ENCODE data around the gene ING1.

Gene ING1

DNA sequence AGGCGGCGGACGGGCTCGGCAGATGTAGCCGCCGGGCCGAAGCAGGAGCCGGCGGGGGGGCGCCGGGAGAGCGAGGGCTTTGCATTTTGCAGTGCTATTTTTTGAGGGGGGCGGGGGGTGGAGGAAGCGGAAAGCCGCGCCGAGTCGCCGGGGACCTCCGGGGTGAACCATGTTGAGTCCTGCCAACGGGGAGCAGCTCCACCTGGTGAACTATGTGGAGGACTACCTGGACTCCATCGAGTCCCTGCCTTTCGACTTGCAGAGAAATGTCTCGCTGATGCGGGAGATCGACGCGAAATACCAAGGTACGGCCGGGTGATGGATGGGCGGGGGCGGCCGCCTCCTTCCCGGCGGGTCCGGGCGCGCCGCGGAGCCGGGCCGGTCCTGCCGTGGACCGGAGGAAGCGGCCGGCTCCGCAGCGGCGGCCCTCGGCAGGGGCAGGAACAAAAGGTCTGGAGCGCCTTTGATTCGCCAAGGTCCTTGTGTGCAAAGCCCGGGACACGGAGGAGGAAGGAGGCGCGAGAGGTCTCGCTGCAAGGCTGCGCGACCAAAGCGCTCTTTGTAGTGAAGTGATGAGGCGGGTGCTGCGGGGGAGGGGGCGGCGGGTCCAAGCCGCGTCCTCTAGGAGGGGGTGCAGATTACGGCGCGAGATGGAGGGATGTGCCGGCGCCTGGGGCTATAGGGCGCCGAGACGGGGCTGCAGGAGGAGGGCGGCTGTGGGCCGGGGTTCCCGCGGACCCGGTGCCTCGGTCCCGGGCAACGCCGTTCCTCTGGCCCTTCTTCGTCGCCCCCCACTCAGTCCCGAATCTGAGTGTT lies 689 bp downstream of the ING1 start:
- ChIA-PET POLR2A (interaction anchor here (0.8 to 1.5 kb wide), 2 partner anchors 9 to 157 kb away, joined by 3 to 19 read pairs; partner anchors contain the start of gene CARS2), CTCF (no interaction called here)
- no peak for DNase-seq (ENCODE audit: low read depth, low spot score)
- TF ChIP-seq, protein P1, sequence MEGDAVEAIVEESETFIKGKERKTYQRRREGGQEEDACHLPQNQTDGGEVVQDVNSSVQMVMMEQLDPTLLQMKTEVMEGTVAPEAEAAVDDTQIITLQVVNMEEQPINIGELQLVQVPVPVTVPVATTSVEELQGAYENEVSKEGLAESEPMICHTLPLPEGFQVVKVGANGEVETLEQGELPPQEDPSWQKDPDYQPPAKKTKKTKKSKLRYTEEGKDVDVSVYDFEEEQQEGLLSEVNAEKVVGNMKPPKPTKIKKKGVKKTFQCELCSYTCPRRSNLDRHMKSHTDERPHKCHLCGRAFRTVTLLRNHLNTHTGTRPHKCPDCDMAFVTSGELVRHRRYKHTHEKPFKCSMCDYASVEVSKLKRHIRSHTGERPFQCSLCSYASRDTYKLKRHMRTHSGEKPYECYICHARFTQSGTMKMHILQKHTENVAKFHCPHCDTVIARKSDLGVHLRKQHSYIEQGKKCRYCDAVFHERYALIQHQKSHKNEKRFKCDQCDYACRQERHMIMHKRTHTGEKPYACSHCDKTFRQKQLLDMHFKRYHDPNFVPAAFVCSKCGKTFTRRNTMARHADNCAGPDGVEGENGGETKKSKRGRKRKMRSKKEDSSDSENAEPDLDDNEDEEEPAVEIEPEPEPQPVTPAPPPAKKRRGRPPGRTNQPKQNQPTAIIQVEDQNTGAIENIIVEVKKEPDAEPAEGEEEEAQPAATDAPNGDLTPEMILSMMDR (IDR thresholded peaks at IDR 0.05; ENCODE audit: insufficient read depth, low read length, missing control alignments), result no peak
- H3K4me3 ChIP-seq (ENCODE audit: low read depth, low read length), result peak overlapping the region; percentile 92

DNA sequence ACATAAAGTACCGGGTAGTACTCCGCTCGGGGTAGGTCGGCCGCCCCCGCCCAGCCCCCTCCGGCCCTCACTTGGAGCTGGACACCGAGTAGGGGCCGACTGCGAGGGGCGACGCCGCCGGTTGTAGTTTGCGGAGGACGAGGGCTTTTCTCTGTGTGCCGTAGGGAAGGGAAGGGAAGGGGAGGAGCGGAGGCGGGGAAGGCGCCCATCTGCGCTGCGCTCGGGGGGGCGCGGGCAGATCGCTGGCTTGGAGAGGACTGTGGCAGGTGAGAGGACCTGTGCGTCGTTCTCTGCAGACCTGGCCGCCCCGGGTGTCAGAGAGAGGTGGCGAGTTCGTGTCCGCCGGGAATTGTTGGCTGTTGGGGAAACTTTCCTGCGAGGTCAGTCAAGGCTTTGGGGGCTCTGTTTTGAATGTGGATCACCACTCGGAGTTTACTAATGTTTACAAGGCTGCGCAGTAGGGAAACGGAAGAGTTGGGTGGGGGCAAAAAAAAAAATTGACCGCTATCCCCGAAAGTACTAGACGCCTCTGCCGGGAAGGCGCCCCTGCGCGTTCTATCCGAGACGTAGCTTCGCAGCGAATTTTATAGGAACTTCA lies 1.4 kb downstream of the ING1 start:
- CTCF ChIA-PET, result no interaction called here
- TF ChIP-seq, protein P1 (IDR thresholded peaks at IDR 0.05; ENCODE audit: insufficient read depth, low read length, missing control alignments), result no peak
- H3K4me3 ChIP-seq (ENCODE audit: low read depth, low read length), result peak overlapping the region; percentile 92

DNA sequence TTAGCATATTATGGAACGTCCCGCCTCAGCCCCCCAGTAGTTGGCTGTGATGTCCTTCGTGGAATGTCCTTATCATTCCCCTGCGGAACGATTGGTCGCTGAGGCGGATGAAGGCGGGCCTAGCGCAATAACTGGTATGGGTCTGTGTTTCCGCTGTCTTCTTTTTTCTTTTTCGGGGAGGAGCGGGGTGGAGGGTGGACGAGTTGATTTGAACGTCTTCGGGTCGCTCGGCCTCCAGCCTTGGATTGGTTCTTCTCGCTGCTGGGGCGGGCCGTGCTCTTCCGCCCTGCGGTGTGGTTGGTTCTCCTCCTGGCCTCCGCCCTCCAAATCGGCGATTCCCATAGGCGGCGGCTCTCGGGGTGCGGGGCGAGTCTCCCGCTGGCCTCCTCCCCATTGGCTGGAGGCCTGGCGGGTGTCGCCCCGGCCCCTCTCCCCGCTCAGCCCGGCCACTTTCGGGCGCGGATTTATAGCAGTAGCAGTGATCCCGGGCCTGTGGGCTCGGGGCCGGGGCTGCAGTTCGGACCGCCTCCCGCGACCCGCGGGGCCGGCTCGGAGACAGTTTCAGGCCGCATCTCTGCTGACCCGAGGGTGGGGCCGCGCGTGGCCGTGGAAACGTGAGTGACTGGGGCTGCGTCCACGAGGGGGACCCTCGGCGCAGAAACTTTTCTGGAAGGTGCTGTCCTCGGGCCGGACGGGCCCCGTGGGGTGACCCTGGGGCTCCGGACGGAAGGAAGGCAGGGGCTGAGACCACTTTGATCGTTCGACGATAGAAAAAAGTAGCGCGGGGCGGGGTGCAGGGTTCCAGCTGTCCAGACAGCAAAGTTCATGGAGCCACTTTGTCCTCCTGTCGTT lies 2.1 kb downstream of the ING1 start:
- TF ChIP-seq, protein P1 (IDR thresholded peaks at IDR 0.05; ENCODE audit: insufficient read depth, low read length, missing control alignments), result peak; percentile 31
- CTCF ChIA-PET, result interaction anchor here (1.3 to 2.4 kb wide), 4 partner anchors 26 to 155 kb away, joined by 3 to 13 read pairs (median 4); no protein-coding TSS in a partner anchor
- POLR2A ChIA-PET, result interaction anchor here (0.5 to 1.6 kb wide), 31 partner anchors 8 to 732 kb away, joined by 3 to 19 read pairs (median 4); partner anchors contain the start of gene CARS2
- DNase-seq (ENCODE audit: low read depth, low spot score), result peak; percentile 99
- peak overlapping the region; percentile 92 for H3K4me3 ChIP-seq (ENCODE audit: low read depth, low read length)

More for the DNA sequence above, 1.4 kb downstream of the ING1 start:
- POLR2A ChIA-PET, result interaction anchor here (0.5 to 1.6 kb wide), 32 partner anchors 9 to 731 kb away, joined by 3 to 19 read pairs (median 4); partner anchors contain the start of gene CARS2
- no peak for DNase-seq (ENCODE audit: low read depth, low spot score)

DNA sequence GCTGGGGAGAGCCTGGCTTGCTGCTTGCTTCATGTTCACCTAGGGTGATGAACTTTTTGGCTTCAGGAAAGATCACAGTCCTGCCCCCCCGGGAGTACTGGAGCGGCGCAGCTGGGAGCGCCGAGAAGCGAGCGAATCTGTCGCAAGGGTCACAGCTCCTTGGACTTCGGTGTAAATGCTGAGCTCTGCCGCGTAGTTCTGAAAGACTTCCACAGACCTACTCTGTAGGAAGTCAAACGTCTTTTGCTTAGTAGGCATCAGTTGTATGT lies 2.7 kb downstream of the ING1 start:
- peak overlapping the region; percentile 86 for H3K4me3 ChIP-seq (ENCODE audit: low read depth, low read length)
- TF ChIP-seq, protein P1 (IDR thresholded peaks at IDR 0.05; ENCODE audit: insufficient read depth, low read length, missing control alignments), result no peak
- no peak for DNase-seq (ENCODE audit: low read depth, low spot score)
- CTCF ChIA-PET, result interaction anchor here (1.3 to 2.4 kb wide), 4 partner anchors 26 to 154 kb away, joined by 3 to 13 read pairs (median 4); no protein-coding TSS in a partner anchor
- POLR2A ChIA-PET, result interaction anchor here (1.1 to 1.6 kb wide), 3 partner anchors 71 to 197 kb away, joined by 3 to 14 read pairs (median 5); no protein-coding TSS in a partner anchor

DNA sequence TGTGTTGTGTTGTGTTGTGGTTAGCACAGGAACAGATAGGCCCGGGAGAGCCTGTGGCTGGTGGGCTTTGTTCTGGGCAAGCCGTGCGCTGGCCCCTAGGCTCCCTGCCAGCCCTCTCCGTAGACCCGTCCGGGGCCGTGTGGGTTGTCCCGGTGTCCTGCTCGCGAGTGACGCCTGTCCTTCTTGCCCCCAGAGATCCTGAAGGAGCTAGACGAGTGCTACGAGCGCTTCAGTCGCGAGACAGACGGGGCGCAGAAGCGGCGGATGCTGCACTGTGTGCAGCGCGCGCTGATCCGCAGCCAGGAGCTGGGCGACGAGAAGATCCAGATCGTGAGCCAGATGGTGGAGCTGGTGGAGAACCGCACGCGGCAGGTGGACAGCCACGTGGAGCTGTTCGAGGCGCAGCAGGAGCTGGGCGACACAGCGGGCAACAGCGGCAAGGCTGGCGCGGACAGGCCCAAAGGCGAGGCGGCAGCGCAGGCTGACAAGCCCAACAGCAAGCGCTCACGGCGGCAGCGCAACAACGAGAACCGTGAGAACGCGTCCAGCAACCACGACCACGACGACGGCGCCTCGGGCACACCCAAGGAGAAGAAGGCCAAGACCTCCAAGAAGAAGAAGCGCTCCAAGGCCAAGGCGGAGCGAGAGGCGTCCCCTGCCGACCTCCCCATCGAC lies 5.7 kb downstream of the ING1 start:
- no peak for DNase-seq (ENCODE audit: low read depth, low spot score)
- CTCF ChIA-PET, result interaction anchor here (1.6 kb wide), 1 partner anchor 10 kb away, joined by 3 read pairs; no protein-coding TSS in a partner anchor
- TF ChIP-seq, protein P1 (IDR thresholded peaks at IDR 0.05; ENCODE audit: insufficient read depth, low read length, missing control alignments), result no peak
- H3K4me3 ChIP-seq (ENCODE audit: low read depth, low read length), result no peak overlapping the region
- POLR2A ChIA-PET, result no interaction called here

All from AG04449 (cell line).